KOPT-K1 (cell line): ENCODE data around the gene EPAS1.

Source experiments
- H3K27ac ChIP-seq: fragments of 200-600 bp; sonication (generic); 2 replicates; pipeline ENCODE4 v1.5.1; 2016; ENCODE audit warnings: antibody characterized with exemption, mild to moderate bottlenecking, low read depth, low read length; ENCODE audit not compliant: poor library complexity, severe bottlenecking
- H3K36me3 ChIP-seq: fragments of 200-600 bp; sonication (generic); 2 replicates; pipeline ENCODE4 v1.5.1; 2017; ENCODE audit warnings: antibody characterized with exemption, mild to moderate bottlenecking, low read length, moderate library complexity; ENCODE audit not compliant: insufficient read depth
- H3K9me3 ChIP-seq: fragments of 200-600 bp; sonication (generic); 2 replicates; pipeline ENCODE4 v1.5.1; 2017; ENCODE audit warnings: antibody characterized with exemption, low read length, mild to moderate bottlenecking; ENCODE audit not compliant: insufficient read depth, poor library complexity, severe bottlenecking

EPAS1 gene

DNA sequence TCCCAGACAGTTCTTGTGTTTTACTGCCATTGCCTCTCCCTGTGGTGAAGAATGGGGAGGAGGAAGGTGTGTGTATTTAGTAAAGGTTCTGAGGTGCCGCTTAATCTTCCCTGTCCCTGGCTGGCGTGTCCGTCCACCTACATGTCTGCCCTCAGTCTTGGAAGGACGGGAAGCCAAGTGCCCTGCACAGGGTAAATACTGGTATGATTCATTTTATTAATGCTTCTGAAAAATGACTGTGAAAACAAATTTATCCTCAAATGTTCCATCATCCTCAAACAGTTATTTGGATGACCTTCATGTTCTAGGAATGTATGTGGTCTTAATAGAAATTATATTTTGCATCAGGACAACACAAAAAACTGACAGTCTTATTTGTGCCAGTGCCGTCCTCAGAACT is 6.6 kb downstream of the EPAS1 start:
- Histone ChIP-seq H3K9me3 (no peaks in the 10 kb centered on the region), H3K27ac (no peak overlapping the region), H3K36me3 (no peaks in the 10 kb centered on the region)

DNA sequence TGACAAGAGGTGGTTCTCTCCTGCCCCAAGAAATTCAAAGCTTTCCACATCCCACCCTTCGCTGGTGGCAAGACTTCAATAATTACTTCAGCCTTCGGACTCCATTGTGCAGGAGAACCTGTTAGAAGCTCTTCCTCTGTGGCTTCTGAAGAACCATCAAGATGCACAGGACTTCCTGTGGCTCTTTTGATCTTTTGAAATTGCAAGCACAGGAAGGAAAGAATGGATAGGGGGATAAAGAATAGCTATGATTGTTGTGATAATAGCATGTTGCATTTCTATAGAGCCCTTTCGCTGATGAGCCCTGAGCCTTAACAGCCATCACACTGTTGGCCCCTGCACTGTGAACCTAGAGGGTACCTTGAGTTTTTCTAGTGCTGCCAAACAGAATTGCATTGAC is 7.4 kb downstream of the EPAS1 start:
- peak overlapping the region; percentile 43 for H3K27ac ChIP-seq
- H3K36me3 ChIP-seq: no peaks in the 10 kb centered on the region
- H3K9me3 ChIP-seq: no peaks in the 10 kb centered on the region

DNA sequence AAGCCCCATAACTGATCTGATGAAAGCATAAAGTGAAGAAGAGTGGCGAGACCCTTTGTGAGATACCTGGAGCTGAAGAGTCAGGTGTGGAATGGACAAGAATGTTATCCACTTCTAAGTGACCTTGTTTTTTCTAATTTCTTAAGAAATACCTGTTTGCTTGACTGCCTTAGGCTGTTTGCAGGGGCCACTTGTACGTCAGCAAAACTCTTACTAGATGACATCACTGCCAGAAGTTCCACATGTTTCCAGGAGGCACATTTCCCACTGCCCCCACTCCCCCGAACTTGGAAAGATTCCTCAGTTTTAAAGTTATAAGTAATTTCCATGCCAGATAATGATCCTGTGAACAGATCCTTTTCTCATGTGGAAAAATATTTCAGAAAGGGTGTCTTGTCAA is 8.0 kb downstream of the EPAS1 start:
- H3K9me3 ChIP-seq: no peaks in the 10 kb centered on the region
- no peaks in the 10 kb centered on the region for H3K36me3 ChIP-seq
- H3K27ac ChIP-seq: peak overlapping the region; percentile 43

DNA sequence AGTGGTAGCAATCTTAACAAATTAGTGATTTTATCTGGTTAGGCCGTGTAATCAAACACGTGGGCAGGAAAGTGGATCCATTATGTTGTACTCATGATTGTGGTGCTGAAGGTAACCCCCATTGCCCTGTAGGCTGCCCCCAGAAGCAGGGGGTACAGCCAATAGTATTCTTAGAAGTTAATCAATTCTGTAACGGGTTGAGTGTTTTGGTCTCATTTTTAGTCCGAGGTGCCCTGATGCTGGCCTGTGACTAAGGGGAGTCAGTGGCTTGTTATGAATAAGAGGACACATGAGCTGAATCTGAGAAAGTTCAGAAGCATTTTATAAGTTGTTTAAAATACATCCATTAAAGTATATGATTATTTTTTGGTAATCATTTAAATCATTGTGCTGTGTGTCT is 8.6 kb downstream of the EPAS1 start:
- no peaks in the 10 kb centered on the region for H3K36me3 ChIP-seq
- H3K27ac ChIP-seq: no peak overlapping the region
- no peaks in the 10 kb centered on the region for H3K9me3 ChIP-seq

DNA sequence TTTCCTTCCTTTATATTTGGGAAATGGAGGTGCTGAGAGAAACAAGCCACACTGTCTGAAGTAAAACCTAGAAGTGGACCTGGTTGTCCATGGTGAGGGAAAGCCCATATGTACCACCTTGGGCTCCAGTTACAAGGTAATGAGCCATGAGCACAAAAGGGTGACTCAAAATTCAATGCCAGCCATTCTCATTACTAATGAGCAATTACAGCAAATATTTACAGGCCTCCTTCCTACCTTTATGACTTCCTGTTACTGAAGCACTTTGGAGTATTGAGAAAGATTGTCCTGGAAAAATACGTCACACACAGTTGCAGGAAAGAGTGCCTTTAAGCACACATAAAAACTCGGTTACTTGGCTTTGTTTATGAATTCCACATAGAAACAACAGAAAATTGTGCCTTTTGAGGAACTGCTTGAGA is 9.1 kb downstream of the EPAS1 start:
- Histone ChIP-seq H3K27ac (no peak overlapping the region), H3K9me3 (no peaks in the 10 kb centered on the region), H3K36me3 (no peaks in the 10 kb centered on the region)

DNA sequence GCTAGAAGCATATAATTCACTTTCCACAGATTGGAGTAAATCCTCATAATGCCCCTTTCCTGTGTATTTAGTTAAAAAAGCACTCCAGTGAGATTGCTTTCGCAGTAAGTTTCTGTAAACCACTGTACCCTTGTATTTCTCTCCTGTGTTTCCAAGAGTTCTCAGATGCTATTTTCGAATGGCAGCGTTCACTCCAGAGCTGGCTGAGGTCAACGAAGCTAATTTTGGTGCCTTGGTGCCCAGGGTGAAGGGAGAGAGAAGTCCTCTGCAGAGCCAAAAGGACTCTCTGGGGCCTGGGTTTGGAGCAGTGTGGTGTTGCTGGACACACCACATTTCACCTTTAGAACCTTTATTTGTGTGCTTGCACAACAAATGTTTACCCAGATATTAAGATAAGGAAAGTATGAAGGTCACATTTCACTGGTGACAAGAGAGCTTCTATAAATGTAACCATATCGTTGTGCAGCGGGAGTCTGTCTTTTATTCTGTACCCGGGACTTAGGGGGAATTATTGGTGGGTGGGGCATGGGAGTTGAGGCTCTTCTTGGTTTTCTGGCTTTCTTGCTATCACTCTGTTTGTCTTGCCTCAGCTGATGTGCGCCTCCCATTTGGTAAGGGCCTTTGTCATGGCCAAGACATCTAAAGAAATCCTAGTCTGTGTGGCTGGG is 9.9 kb downstream of the EPAS1 start:
- no peak overlapping the region for H3K27ac ChIP-seq
- no peaks in the 10 kb centered on the region for H3K9me3 ChIP-seq
- H3K36me3 ChIP-seq: no peaks in the 10 kb centered on the region

DNA sequence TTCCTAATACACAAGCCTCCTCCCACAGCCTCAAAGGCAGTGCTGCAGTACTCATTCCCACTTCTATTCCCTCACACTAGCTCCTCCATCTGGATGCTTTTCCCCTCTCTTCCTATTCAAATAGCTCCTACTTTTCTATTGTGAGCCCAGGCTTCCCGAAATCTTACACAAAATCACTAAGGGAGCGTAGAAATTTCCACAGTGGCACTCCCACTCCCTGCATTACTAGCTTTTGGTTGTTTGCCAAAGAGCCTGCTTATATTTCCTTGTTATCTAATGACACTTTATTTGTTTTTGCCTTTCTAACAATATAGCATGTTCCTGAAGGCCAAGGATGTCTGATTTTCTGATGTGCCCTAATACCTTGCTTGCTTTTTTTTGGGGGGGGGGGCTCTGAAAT is 10.9 kb downstream of the EPAS1 start:
- Histone ChIP-seq H3K9me3 (no peaks in the 10 kb centered on the region), H3K27ac (no peak overlapping the region), H3K36me3 (no peaks in the 10 kb centered on the region)

DNA sequence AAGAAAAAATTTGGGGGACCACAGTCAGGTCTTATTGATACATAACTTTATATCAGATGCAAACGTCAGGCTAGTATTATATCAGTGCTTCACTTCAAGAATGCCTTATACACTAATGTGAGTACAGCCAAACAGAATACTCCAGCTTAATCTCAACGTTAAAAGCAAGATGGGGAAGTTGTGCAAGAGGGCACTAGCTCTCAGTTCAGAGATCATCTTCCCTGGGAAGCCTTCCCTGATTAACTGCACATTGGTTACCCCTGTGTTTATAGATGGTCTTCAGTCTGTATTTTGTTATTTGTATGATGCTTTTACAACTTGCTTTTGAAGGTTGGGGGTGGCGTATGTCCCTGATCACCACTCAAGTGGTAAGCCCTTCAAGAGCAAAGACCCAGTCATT is 11.4 kb downstream of the EPAS1 start:
- Histone ChIP-seq H3K36me3 (no peaks in the 10 kb centered on the region), H3K27ac (no peak overlapping the region), H3K9me3 (no peaks in the 10 kb centered on the region)

DNA sequence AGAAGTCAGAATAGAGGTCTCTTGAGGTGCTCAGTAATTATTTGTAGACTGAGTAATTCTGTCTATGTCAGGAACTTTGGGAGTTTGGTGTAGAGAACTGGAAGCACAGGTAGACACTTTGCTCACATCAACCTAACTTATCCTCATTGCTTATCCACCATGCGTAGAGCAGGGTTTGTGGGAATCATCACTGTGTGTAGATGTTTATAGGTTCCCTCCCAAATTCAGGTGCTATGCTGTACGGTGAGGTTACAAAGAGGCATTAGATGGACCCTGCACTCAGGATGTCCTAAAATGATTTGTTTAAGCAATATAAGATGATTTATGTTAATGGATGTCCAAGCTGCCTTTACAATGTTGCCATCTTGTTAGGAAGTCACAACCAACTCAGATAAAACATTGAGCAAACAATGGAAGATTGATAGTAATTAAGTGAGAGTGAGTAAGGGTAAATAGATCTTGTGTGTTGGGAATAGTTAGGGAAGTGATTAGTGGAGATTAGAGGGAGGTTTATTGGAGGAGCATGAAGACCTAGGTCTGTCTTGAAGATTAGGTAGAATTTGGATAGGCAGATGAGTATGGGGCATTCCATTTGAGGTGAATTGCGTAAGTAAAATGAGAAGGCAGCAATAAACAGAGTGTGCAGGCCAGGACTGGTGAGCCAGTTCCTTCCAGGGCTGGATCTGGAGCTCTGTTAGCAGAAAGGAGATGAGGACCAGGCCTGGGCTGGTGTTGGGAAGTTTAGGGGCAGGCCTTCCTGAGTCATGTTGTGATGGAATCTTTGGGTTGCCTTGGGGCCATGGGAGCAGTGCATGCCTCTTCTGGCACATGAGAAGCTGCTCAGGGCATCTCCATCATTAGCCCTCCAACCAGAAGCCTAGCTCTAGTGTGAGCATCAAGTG is 12.1 kb downstream of the EPAS1 start:
- Histone ChIP-seq H3K36me3 (no peaks in the 10 kb centered on the region), H3K9me3 (no peaks in the 10 kb centered on the region), H3K27ac (no peak overlapping the region)

DNA sequence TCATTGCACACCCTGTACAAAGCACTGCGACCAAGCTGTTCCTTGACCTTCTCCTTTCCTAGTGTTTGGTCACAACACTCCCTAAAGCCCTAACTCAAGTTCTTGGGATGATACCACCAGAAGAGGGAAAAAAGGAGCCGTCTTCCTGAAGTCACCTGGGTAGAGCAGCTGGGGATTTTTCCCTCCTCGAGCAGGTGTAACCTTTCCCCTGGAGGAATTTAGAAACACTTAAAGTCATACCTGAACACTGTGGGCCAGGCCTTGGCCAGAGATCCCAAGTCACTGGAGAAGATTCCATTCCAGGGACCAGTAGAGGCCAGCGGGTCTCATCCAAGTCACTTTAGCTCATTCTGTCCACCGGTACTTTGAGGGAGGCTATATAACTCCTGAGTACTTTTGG is 13.2 kb downstream of the EPAS1 start:
- Histone ChIP-seq H3K36me3 (no peaks in the 10 kb centered on the region), H3K9me3 (no peaks in the 10 kb centered on the region), H3K27ac (no peak overlapping the region)

DNA sequence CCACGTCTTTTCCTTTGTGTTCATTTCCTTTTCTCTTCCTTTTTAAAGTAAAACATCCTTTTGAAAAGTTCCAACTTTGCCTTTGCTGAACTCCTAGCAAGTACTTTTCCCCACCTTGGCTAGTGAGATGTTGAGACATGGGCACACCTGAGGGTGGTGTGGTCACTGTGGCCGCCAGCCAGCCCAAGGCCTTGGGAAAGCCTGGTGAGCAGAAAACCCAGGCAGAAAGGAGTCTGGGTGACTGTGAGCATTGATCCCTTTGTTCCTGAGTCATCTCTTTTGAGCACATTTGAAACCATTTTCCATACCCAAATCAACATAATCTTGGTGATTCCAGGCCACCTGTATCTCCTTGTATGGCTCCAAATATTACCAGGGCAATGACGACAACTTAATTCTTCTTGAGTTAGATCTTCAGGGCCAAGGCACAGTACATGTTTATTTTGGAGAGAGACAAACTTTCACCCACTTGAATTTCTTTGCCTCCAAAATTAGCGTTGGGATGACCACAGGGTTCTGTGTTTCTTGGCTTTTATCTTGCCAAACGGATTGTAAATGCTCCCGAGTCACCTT is 14.5 kb downstream of the EPAS1 start:
- Histone ChIP-seq H3K9me3 (no peaks in the 10 kb centered on the region), H3K27ac (no peak overlapping the region), H3K36me3 (no peaks in the 10 kb centered on the region)

DNA sequence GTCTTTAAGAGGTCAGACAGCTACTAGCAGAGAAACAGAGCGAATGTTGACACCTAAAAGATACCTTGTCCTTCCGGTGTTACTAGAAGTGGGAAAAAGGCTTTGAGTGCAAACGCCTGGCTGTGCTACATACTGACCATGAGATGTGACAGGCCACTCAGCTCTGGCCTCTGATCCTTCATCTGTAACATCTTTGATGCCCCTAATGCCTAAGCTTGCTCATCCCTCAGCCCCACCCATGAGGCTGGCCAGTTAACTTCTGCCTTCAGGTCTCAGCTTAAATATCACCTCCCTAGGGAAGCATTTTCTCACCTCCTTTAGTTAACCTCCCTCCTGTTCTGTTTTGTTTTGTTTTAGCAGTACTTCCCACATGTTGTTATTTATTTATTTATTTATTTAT is 15.9 kb downstream of the EPAS1 start:
- Histone ChIP-seq H3K36me3 (no peaks in the 10 kb centered on the region), H3K9me3 (no peaks in the 10 kb centered on the region), H3K27ac (no peak overlapping the region)

DNA sequence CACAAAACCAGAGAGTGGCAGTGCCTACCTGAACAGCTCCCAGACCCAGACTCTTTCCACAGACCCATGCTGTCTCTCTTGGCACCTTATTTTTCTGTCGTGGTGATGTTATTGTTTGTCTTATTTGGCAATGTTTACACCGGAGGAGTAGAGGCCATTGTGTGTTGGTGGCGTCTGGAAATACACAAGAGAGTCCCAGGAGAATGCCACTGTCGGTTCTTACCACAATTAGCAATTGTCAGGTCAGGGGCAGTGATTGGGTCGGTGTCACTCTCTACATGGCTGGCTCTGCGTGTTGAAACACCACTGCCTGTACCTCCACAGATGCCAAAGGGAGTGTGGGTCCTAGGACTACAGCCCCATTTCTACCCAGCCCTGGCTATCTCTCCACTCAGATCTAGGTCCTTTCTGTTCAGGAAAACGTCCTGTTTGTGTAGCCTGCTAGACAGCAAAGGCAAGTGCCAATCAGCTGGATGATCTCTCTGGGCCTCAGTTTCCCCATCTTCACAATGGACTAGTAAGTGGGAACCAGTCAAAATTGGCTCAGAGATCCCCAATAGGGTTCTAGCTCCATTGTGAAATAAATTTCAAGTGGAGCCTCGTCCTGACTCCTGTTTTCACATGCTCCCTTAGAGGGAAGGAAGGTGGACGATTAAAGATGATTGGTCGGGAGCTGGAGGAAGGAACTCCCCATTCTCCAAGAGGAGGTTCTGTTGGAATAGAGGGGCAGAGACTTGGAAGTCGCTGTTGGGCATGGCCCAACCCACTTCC is 17.0 kb downstream of the EPAS1 start:
- Histone ChIP-seq H3K27ac (no peak overlapping the region), H3K36me3 (no peaks in the 10 kb centered on the region)

DNA sequence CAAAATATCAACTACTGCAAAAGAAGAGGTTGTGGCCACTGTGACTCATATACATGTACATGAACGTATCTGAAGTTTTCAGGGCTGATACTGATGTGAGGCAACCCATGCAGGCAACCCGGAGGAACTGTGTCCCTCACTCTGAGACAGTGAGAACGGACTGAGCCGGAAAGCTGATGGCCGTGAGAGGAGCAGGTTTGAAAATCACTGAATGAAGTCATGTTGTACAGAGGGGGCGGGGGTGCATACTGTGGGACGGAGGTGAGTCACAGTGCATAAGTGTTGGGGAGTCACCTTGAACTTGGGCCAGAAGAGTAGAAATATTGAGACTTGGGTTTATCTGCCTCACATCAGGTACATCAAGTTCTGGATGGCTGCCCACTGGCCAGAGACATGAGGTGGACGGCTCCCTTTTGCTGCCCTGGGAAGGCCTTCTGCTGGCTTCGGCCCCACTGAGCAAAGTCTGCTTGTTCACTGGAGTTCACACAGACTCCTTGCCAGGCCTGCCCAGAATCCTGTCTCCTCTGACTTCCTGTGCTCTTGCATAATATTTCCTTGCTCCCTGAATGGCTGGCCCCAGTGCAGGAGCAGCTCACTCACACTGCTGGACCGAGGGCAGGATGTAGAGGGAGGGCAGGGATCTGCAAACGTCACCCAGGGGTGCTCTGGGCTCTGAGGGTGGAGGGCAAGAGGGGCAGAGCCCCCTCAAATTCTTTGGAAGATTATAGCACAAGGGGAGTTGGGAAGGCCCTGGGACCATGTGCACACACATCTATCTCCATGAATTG is 18.1 kb downstream of the EPAS1 start:
- Histone ChIP-seq H3K27ac (peak overlapping the region; percentile 26), H3K36me3 (no peaks in the 10 kb centered on the region), H3K9me3 (no peaks in the 10 kb centered on the region)

More for the DNA sequence above, 17.0 kb downstream of the EPAS1 start:
- no peaks in the 10 kb centered on the region for H3K9me3 ChIP-seq
